ENCODE data around the gene METTL27.
"Not testable (repeated sequence)": the region's sequence is repeated elsewhere in the genome, so short reads cannot be mapped to it uniquely, and the experiment has no call there.

The METTL27 gene

DNA sequence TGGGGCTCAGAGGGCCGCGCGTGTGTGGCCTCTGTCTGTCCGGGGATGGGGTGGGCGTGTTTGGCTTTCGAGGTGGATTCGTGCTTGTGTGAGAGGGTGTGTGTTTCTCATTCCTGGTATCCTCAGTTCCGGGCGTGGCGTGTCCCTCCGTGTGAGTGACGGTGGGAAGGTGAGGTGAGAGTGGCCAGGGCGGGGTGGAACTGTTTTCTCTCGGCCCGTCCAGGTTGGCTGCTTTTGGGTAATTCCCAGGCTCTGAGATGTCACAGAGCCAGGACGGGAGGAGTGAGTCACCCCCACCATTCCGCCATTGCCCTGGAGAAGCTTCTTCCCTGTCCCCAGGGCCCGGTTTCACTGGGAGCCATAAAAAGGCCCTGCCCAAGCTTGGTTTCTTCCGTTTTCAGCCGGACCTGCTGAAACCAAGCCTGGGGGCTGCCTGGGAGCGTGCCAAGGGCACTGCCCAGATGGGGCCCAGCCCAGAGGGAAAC is 32.8 kb downstream of the METTL27 start:
- DNase-seq, result no peak
- ChIA-PET POLR2A (interaction anchor here (0.6 to 1.3 kb wide), 3 partner anchors 8 to 493 kb away, joined by 3 read pairs; no protein-coding TSS in a partner anchor), CTCF (no interaction called here)
- Histone ChIP-seq H3K4me1 (ENCODE audit: control extremely low read depth in 1 of 4, control insufficient read depth in 4 of 4, insufficient read depth in 4 of 4, low read length in 3 of 4) (no peaks in the 10 kb centered on the region), H3K36me3 (ENCODE audit: control insufficient read depth in 4 of 4, insufficient read depth in 4 of 4, low read length in 3 of 4) (no peaks in the 10 kb centered on the region), H3K4me3 (ENCODE audit: control insufficient read depth in 1 of 7, extremely low read depth in 1 of 7, insufficient read depth in 4 of 7, low read depth in 2 of 7, low read length in 6 of 7) (no peak overlapping the region), H3K27ac (ENCODE audit: insufficient read depth in 1 of 2, low read depth in 1 of 2, low read length in 2 of 2, poor library complexity in 1 of 2, severe bottlenecking in 2 of 2) (no peak overlapping the region), H3K27me3 (replicated peaks in 2 of 5; ENCODE audit: control insufficient read depth in 4 of 5, insufficient read depth in 5 of 5, low read length in 4 of 5) (peaks cover 0 to 4% (median 0%) of the 10 kb centered on the region in 5 experiments), H3K9me3 (ENCODE audit: control extremely low read depth in 1 of 5, control insufficient read depth in 4 of 5, insufficient read depth in 2 of 5, low read depth in 1 of 5, low read length in 4 of 5) (peaks cover 0 to 20% (median 9%) of the 10 kb centered on the region in 5 experiments)
- WGBS (ENCODE audit: insufficient coverage), result 98% methylated on average over 21 of the region's 21 CpGs

- no peak for DNase-seq
- H3K4me3 ChIP-seq (ENCODE audit: control insufficient read depth in 1 of 7, extremely low read depth in 1 of 7, insufficient read depth in 4 of 7, low read depth in 2 of 7, low read length in 6 of 7), result no peak overlapping the region
- 100% methylated on average over 3 of the region's 4 CpGs for WGBS (ENCODE audit: insufficient coverage)
- CTCF ChIA-PET, result no interaction called here
- POLR2A ChIA-PET, result no interaction called here
- H3K27ac ChIP-seq (ENCODE audit: insufficient read depth in 1 of 2, low read depth in 1 of 2, low read length in 2 of 2, poor library complexity in 1 of 2, severe bottlenecking in 2 of 2), result no peak overlapping the region
- H3K4me1 ChIP-seq (ENCODE audit: control extremely low read depth in 1 of 4, control insufficient read depth in 4 of 4, insufficient read depth in 4 of 4, low read length in 3 of 4), result no peaks in the 10 kb centered on the region
- H3K9me3 ChIP-seq (ENCODE audit: control extremely low read depth in 1 of 5, control insufficient read depth in 4 of 5, insufficient read depth in 2 of 5, low read depth in 1 of 5, low read length in 4 of 5), result no peaks in the 10 kb centered on the region
- H3K36me3 ChIP-seq (ENCODE audit: control insufficient read depth in 4 of 4, insufficient read depth in 4 of 4, low read length in 3 of 4), result no peaks in the 10 kb centered on the region
- H3K27me3 ChIP-seq (replicated peaks in 2 of 5; ENCODE audit: control insufficient read depth in 4 of 5, insufficient read depth in 5 of 5, low read length in 4 of 5), result peaks cover 0 to 4% (median 0%) of the 10 kb centered on the region in 5 experiments
These were observed 39.9 kb downstream of the METTL27 start for GRCh38 chr7:73802459-73802858.

- peak in 1 of 3 donors; percentile 27 for DNase-seq
- peaks cover 0 to 4% (median 0%) of the 10 kb centered on the region in 5 experiments for H3K27me3 ChIP-seq (replicated peaks in 2 of 5; ENCODE audit: control insufficient read depth in 4 of 5, insufficient read depth in 5 of 5, low read length in 4 of 5)
- no peak overlapping the region for H3K27ac ChIP-seq (ENCODE audit: insufficient read depth in 1 of 2, low read depth in 1 of 2, low read length in 2 of 2, poor library complexity in 1 of 2, severe bottlenecking in 2 of 2)
- ChIA-PET CTCF (interaction anchor here (1.0 to 1.1 kb wide), 2 partner anchors 11 to 13 kb away, joined by 3 to 4 read pairs; no protein-coding TSS in a partner anchor), POLR2A (interaction anchor here (0.7 kb wide), 1 partner anchor 8 kb away, joined by 3 read pairs; no protein-coding TSS in a partner anchor)
- H3K4me1 ChIP-seq (ENCODE audit: control extremely low read depth in 1 of 4, control insufficient read depth in 4 of 4, insufficient read depth in 4 of 4, low read length in 3 of 4), result no peaks in the 10 kb centered on the region
- WGBS (ENCODE audit: insufficient coverage), result no CpG with 5 or more reads among the region's 1 CpG
- no peaks in the 10 kb centered on the region for H3K36me3 ChIP-seq (ENCODE audit: control insufficient read depth in 4 of 4, insufficient read depth in 4 of 4, low read length in 3 of 4)
- H3K9me3 ChIP-seq (ENCODE audit: control extremely low read depth in 1 of 5, control insufficient read depth in 4 of 5, insufficient read depth in 2 of 5, low read depth in 1 of 5, low read length in 4 of 5), result no peaks in the 10 kb centered on the region
- no peak overlapping the region for H3K4me3 ChIP-seq (ENCODE audit: control insufficient read depth in 1 of 7, extremely low read depth in 1 of 7, insufficient read depth in 4 of 7, low read depth in 2 of 7, low read length in 6 of 7)
These were observed 40.7 kb downstream of the METTL27 start for GRCh38 chr7:73801577-73801976.

DNA sequence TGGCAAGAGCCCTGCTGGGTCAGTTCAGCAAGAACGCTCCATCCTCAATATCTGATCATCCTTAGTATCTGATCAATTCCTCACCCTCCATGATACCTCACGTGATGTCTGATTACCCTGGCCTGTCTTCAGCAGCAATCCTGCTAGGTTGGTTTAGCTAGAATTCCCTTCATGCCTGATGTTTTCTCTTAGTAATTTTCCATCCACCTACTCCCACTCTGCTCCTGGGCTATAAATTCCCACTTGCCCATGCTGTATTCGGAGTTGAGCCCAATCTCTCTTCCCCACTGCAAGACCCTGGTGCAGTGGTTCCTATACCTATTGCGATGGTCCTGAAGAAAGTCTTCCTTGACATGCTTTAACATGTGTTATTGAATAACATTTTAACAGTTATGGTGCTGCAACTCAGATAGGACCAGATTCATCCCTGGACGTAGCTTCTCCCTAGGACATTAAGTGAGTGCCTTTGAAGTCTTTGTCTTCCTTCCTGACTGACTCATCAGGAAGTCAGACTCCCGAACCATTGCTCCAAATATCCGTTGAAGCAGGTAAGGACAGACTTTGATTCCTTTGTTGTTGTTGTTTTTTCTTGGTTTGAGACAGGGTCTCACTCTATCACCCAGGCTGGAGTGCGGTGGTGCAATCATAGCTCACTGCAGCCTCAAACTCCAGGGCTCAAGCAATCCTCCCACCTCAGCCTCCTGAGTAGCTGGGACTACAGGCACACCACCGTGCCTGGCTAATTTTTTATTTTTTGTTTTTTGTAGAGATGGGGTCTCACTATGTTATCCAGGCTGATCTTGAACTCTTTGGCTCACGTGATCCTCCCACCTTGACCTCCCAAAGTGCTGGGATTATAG is 42.8 kb downstream of the METTL27 start:
- WGBS (ENCODE audit: insufficient coverage), result 62% methylated on average over 7 of the region's 10 CpGs
- no peaks in the 10 kb centered on the region for H3K4me1 ChIP-seq (ENCODE audit: control extremely low read depth in 1 of 4, control insufficient read depth in 4 of 4, insufficient read depth in 4 of 4, low read length in 3 of 4)
- no peak overlapping the region for H3K27ac ChIP-seq (ENCODE audit: insufficient read depth in 1 of 2, low read depth in 1 of 2, low read length in 2 of 2, poor library complexity in 1 of 2, severe bottlenecking in 2 of 2)
- peaks cover 0 to 4% (median 0%) of the 10 kb centered on the region in 5 experiments for H3K27me3 ChIP-seq (replicated peaks in 2 of 5; ENCODE audit: control insufficient read depth in 4 of 5, insufficient read depth in 5 of 5, low read length in 4 of 5)
- H3K9me3 ChIP-seq (ENCODE audit: control extremely low read depth in 1 of 5, control insufficient read depth in 4 of 5, insufficient read depth in 2 of 5, low read depth in 1 of 5, low read length in 4 of 5), result no peaks in the 10 kb centered on the region
- CTCF ChIA-PET, result no interaction called here
- H3K4me3 ChIP-seq (ENCODE audit: control insufficient read depth in 1 of 7, extremely low read depth in 1 of 7, insufficient read depth in 4 of 7, low read depth in 2 of 7, low read length in 6 of 7), result no peak overlapping the region
- DNase-seq, result no peak
- POLR2A ChIA-PET, result interaction anchor here (0.7 kb wide), 1 partner anchor 140 kb away, joined by 5 read pairs; no protein-coding TSS in a partner anchor
- H3K36me3 ChIP-seq (ENCODE audit: control insufficient read depth in 4 of 4, insufficient read depth in 4 of 4, low read length in 3 of 4), result no peaks in the 10 kb centered on the region

GRCh38 chr7:73797176-73797575 is 45.1 kb downstream of the METTL27 start:
- CTCF ChIA-PET, POLR2A ChIA-PET: not testable (repeated sequence)

DNA sequence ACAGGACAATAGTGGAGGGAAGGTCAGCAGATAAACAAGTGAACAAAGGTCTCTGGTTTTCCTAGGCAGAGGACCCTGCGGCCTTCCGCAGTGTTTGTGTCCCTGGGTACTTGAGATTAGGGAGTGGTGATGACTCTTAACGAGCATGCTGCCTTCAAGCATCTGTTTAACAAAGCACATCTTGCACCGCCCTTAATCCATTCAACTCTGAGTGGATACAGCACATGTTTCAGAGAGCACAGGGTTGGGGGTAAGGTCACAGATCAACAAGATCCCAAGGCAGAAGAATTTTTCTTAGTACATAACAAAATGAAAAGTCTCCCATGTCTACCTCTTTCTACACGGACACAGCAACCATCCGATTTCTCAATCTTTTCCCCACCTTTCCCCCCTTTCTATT is 45.7 kb downstream of the METTL27 start:
- peaks cover 0 to 15% (median 0%) of the 10 kb centered on the region in 4 experiments for H3K4me1 ChIP-seq (ENCODE audit: control extremely low read depth in 1 of 4, control insufficient read depth in 4 of 4, insufficient read depth in 4 of 4, low read length in 3 of 4)
- CTCF ChIA-PET, result interaction anchor here (2.3 kb wide), 1 partner anchor 58 kb away, joined by 6 read pairs; no protein-coding TSS in a partner anchor
- H3K27me3 ChIP-seq (replicated peaks in 2 of 5; ENCODE audit: control insufficient read depth in 4 of 5, insufficient read depth in 5 of 5, low read length in 4 of 5); DNase-seq; POLR2A ChIA-PET; H3K4me3 ChIP-seq (ENCODE audit: control insufficient read depth in 1 of 7, extremely low read depth in 1 of 7, insufficient read depth in 4 of 7, low read depth in 2 of 7, low read length in 6 of 7); H3K9me3 ChIP-seq (ENCODE audit: control extremely low read depth in 1 of 5, control insufficient read depth in 4 of 5, insufficient read depth in 2 of 5, low read depth in 1 of 5, low read length in 4 of 5); H3K27ac ChIP-seq (ENCODE audit: insufficient read depth in 1 of 2, low read depth in 1 of 2, low read length in 2 of 2, poor library complexity in 1 of 2, severe bottlenecking in 2 of 2); H3K36me3 ChIP-seq (ENCODE audit: control insufficient read depth in 4 of 4, insufficient read depth in 4 of 4, low read length in 3 of 4): not testable (repeated sequence)
- no CpG with 5 or more reads among the region's 6 CpGs for whole genome bisulfite sequencing (ENCODE audit: insufficient coverage)

More at GRCh38 chr7:73797176-73797575, 45.1 kb downstream of the METTL27 start:
- DNase-seq; H3K36me3 ChIP-seq (ENCODE audit: control insufficient read depth in 4 of 4, insufficient read depth in 4 of 4, low read length in 3 of 4); H3K27ac ChIP-seq (ENCODE audit: insufficient read depth in 1 of 2, low read depth in 1 of 2, low read length in 2 of 2, poor library complexity in 1 of 2, severe bottlenecking in 2 of 2); H3K4me3 ChIP-seq (ENCODE audit: control insufficient read depth in 1 of 7, extremely low read depth in 1 of 7, insufficient read depth in 4 of 7, low read depth in 2 of 7, low read length in 6 of 7); H3K27me3 ChIP-seq (replicated peaks in 2 of 5; ENCODE audit: control insufficient read depth in 4 of 5, insufficient read depth in 5 of 5, low read length in 4 of 5); H3K9me3 ChIP-seq (ENCODE audit: control extremely low read depth in 1 of 5, control insufficient read depth in 4 of 5, insufficient read depth in 2 of 5, low read depth in 1 of 5, low read length in 4 of 5): not testable (repeated sequence)
- peaks cover 0 to 15% (median 0%) of the 10 kb centered on the region in 4 experiments for H3K4me1 ChIP-seq (ENCODE audit: control extremely low read depth in 1 of 4, control insufficient read depth in 4 of 4, insufficient read depth in 4 of 4, low read length in 3 of 4)
- WGBS (ENCODE audit: insufficient coverage), result no CpG with 5 or more reads among the region's 34 CpGs

DNA sequence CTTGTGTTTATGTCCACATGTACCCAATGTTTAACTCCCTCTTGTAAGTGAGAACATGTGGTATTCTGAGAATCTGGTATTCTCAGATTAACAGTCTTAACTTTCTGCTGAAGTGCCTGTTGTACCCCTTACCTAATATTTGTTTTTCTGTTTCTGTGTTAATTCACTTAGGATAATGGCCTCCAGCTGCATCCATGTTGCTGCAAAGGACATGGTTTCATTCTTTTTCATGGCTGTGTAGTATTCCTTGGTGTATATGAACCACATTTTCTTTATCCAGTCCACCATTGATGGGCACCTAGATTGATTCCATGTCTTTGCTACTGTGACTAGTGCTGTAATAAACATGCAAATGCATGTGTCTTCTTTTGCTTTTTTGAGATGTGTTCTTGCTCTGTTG is 47.1 kb downstream of the METTL27 start:
- DNase-seq; H3K4me3 ChIP-seq (ENCODE audit: control insufficient read depth in 1 of 7, extremely low read depth in 1 of 7, insufficient read depth in 4 of 7, low read depth in 2 of 7, low read length in 6 of 7); H3K36me3 ChIP-seq (ENCODE audit: control insufficient read depth in 4 of 4, insufficient read depth in 4 of 4, low read length in 3 of 4); H3K27me3 ChIP-seq (replicated peaks in 2 of 5; ENCODE audit: control insufficient read depth in 4 of 5, insufficient read depth in 5 of 5, low read length in 4 of 5); H3K27ac ChIP-seq (ENCODE audit: insufficient read depth in 1 of 2, low read depth in 1 of 2, low read length in 2 of 2, poor library complexity in 1 of 2, severe bottlenecking in 2 of 2); H3K9me3 ChIP-seq (ENCODE audit: control extremely low read depth in 1 of 5, control insufficient read depth in 4 of 5, insufficient read depth in 2 of 5, low read depth in 1 of 5, low read length in 4 of 5); POLR2A ChIA-PET: not testable (repeated sequence)
- CTCF ChIA-PET, result interaction anchor here (2.3 kb wide), 1 partner anchor 60 kb away, joined by 6 read pairs; no protein-coding TSS in a partner anchor
- peaks cover 0 to 15% (median 0%) of the 10 kb centered on the region in 4 experiments for H3K4me1 ChIP-seq (ENCODE audit: control extremely low read depth in 1 of 4, control insufficient read depth in 4 of 4, insufficient read depth in 4 of 4, low read length in 3 of 4)

Measured in common myeloid progenitor, CD34-positive (primary cell).